A549 treated with AZD9567 at 1 μM for 4 hours (cell line): Measurements from ENCODE around the gene SLC44A2. TPM values are rescaled to one million over a fixed set of nuclear protein-coding genes. Genes with fewer than 3 reads are reported as not detected.

ENCODE experiments used
- total RNA-seq: library from RNA; stranded (reverse); fragments of 200-300 nt; extraction: Qiagen RNA extraction; gene quantifications from 5 replicates; pipeline ENCODE4 v1.2.3, GENCODE V29; 2022; ENCODE audit not compliant: insufficient read depth

The SLC44A2 gene
- 5.9 to 23.2 TPM (median 7.5 TPM) in 5 replicates for total RNA-seq

DNA sequence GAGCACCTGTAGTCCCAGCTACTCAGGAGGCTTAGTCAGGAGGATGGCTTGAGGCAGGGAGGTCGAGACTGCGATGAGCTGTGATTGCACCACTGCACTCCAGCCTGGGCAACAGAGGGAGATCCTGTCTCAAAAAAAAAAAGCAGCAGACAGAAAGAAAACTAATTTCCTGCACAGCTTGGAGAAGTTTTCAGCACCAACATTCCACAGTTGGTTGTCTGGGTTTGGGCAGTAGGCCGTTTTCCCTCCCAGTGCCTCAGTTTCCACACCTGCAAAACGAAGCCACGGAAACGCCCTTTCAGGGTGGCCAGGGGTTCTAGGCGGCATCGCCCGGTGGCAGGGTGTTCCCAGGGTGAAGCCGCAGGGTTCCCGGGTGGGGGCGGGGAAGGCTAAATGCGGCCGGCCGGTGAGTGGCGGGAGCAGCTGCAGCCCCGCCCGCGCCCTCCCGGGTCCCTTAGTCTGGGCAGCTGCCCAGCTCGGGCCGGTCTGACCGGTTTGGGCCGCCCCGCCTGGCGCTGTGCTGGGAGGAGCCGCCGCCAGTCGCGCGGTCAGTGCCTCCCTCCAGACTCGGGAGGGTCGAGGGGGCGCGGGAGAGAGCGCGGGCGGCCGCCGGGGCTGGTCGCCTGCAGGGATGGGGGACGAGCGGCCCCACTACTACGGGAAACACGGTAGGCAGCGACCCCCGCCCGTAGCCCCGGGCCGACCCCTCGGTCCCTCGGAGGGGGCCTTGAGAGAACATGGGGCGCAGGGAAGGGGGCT is at the start of gene SLC44A2:
Gene SLC44A2 (plus strand): TSS at position 551 of the 759 bp plus-strand sequence. CDS start 81 bp downstream, at position 632.

GRCh38 chr19:10587022-10587838 is 38.1 kb upstream of the SLC44A2 start, which contains the start of gene AP1M2:
Gene AP1M2, minus strand, starts transcription at chr19:10587312. Its CDS starts 81 bp downstream, at chr19:10587231.

DNA sequence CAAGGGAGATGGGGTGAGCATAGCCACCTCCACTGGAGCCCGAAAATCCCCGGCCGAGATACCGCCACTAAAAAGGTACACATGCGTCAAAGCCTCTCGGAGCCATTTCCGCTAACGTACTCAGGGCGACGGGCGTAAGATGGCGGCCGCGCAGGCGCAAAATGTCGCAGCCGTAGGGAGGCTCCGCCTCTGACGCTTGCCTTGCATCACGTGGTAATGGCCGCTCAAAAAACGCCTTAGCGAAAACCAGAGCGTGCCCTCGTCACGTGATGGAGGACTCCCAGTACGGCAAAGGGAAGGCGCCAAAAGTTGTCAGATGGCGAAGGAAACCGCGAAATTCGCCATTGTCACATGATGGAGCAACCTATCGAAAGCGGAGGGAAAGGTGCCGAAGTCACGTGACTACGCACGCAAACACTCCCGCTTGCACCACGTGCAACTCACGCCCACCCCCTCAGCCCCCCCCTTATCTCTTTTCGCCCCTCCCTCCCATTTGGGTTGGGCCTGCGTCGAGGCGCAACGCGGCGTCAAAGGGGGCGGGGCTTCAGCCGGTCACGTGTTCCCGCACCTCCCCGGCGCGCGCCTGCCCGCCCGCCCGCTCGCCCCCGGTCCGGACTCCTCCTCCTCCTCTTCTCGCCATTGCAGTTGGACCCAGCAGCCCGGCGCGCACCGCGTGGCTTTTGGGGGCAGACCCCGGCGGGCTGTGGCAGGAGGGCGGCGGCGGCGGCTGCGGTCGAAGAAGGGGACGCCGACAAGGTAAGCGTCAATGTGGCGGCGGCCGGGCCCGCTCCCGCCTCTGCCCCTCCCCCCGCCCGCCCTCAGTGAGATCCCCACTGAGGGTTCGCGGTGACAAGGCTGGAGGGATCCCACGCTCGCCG is 28.6 kb downstream of the SLC44A2 start, which contains the start of gene ILF3:
Gene ILF3 (plus strand): TSS at position 615 of the 878 bp plus-strand sequence. CDS start 16,260 bp downstream, outside the sequence.

Other genes starting within 250 kb of the SLC44A2 start
- 27.8 to 50.4 TPM (median 45.6 TPM) in 5 replicates for gene TYK2, start 245.0 kb upstream of the SLC44A2 start, total RNA-seq
- 140 to 202 TPM (median 189 TPM) in 5 replicates for gene CDC37, start 222.0 kb upstream of the SLC44A2 start, total RNA-seq
- gene PDE4A, start 205.0 kb upstream of the SLC44A2 start, total RNA-seq, result 2.5 to 4.2 TPM (median 3.8 TPM) in 5 replicates
- 48.2 to 57.6 TPM (median 51.6 TPM) in 5 replicates for gene KEAP1, start 122.2 kb upstream of the SLC44A2 start, total RNA-seq
- 1.5 to 2.4 TPM (median 1.9 TPM) in 5 replicates for gene S1PR5, start 108.1 kb upstream of the SLC44A2 start, total RNA-seq
- 21.6 to 27.9 TPM (median 22.2 TPM) in 5 replicates for gene ATG4D, start 81.6 kb upstream of the SLC44A2 start, total RNA-seq
- 17.0 to 19.5 TPM (median 17.9 TPM) in 5 replicates for gene KRI1, start 59.5 kb upstream of the SLC44A2 start, total RNA-seq
- gene CDKN2D, start 56.6 kb upstream of the SLC44A2 start, total RNA-seq, result 2.0 to 8.7 TPM (median 7.2 TPM) in 5 replicates
- gene AP1M2, start 38.2 kb upstream of the SLC44A2 start, total RNA-seq, result 12.1 to 49.7 TPM (median 42.2 TPM) in 5 replicates
- 133 to 177 TPM (median 167 TPM) in 5 replicates for gene ILF3, start 28.8 kb downstream of the SLC44A2 start, total RNA-seq
- gene QTRT1, start 75.9 kb downstream of the SLC44A2 start, total RNA-seq, result 34.5 to 41.7 TPM (median 37.3 TPM) in 5 replicates
- 47.4 to 60.0 TPM (median 56.2 TPM) in 5 replicates for gene DNM2, start 92.5 kb downstream of the SLC44A2 start, total RNA-seq
- 30.1 to 34.4 TPM (median 32.3 TPM) in 5 replicates for gene TMED1, start 210.7 kb downstream of the SLC44A2 start, total RNA-seq
- 0.10 to 0.21 TPM (median 0.15 TPM) in 4 of 5 replicates, not detected in the other for gene C19orf38, start 222.9 kb downstream of the SLC44A2 start, total RNA-seq
- 35.4 to 49.5 TPM (median 45.5 TPM) in 5 replicates for gene CARM1, start 246.0 kb downstream of the SLC44A2 start, total RNA-seq